ENCODE measurements around the gene SLC28A2. TPM values are rescaled to one million over a fixed set of nuclear protein-coding genes. Genes with fewer than 3 reads are reported as not detected.

SLC28A2 gene
- total and polyA plus RNA-seq, 9 of the 15 experiments (the other 6 are each of a cell fraction or from before 2014, with no cell fraction given) = 0.03 to 0.04 TPM; not detected in 7

DNA sequence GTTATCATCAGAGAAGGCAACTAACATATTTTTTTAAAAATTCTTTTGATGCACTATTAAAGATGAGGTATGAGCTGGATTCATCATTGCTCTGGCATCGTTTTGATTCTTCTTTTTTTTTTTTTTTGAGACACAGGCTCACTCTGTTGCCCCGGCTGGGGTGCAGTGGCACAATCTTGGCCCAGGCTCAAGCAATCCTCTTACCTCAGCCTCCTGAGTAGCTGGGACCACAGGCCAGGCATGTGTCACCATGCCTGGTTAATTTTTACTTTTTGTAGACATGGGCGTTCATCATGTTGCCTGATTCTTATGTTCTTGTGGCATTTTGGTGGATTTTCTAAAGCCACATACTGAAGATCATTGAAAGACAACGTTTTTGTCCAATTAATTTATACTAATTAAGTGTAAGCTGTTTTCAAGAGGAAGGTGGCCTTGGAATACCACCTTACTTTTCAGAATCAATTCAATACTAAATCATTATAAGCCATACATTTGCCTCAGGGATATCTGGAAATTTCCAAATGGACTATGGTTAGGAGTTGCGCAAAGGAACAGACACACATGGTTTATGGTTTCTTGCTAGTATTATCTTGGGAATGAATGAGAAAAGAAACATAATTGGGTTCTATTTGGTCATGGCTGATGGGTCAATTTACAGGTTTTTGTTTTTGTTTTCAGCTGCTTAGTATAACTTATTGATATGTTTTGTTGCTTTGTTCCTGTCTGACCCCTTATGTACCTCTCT lies 22.8 kb downstream of the SLC28A2 start (continued):
- TF ChIP-seq, protein P1, sequence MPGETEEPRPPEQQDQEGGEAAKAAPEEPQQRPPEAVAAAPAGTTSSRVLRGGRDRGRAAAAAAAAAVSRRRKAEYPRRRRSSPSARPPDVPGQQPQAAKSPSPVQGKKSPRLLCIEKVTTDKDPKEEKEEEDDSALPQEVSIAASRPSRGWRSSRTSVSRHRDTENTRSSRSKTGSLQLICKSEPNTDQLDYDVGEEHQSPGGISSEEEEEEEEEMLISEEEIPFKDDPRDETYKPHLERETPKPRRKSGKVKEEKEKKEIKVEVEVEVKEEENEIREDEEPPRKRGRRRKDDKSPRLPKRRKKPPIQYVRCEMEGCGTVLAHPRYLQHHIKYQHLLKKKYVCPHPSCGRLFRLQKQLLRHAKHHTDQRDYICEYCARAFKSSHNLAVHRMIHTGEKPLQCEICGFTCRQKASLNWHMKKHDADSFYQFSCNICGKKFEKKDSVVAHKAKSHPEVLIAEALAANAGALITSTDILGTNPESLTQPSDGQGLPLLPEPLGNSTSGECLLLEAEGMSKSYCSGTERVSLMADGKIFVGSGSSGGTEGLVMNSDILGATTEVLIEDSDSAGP (CRISPR knock-in tag; IDR thresholded peaks at IDR 0.05) = no peak
- TF ChIP-seq SNRNP70 (optimal IDR thresholded peaks at IDR 0.05; ENCODE audit: low read depth, low read length) (no peak), PTRF (tag; IDR thresholded peaks at IDR 0.05) (no peak), RBM34 (IDR thresholded peaks at IDR 0.05; ENCODE audit: borderline replicate concordance, insufficient read depth, low read length) (no peak), ETV5 (CRISPR knock-in tag; IDR thresholded peaks at IDR 0.05; ENCODE audit: low read depth) (no peak)

DNA sequence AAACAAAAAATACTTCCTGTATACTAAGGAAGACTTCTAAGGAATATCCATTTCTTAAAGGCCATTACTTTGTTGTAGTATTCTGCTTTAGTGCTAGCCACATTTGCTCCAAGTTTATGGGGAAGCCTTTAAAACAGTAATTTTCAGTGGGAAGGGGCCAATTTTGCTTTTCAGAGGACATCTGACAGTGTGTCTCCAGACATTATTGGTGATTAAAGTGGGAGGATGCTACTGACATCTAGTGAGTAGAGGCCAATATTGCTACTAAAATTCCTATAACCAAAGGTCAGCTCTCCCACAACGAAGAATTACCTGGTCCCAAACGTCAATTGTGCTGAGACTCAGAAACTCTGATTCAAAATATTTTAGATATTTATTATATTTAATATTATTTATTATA lies 24.8 kb downstream of the SLC28A2 start:
- peaks cover 0 to 4% of the 10 kb centered on the region in 2 experiments; a peak in 2 of 5 replicates for H3K4me1 ChIP-seq (replicated peaks in 1 of 2; ENCODE audit: control insufficient read depth in 2 of 2, insufficient read depth in 2 of 2, low read length in 2 of 2)
- no peak overlapping the region for H3K27ac ChIP-seq (ENCODE audit: extremely low read depth, low read depth, low read length)
- peak in 3 of 4 experiments; percentile 16 to 31 (median 17) for DNase-seq (ENCODE audit: extremely low read depth in 1 of 4, low spot score in 3 of 4)
- H3K36me3 ChIP-seq (ENCODE audit: control insufficient read depth, insufficient read depth, low read length) = no peaks in the 10 kb centered on the region
- BruUV-seq (replicated peaks) = no TSS peak
- no peak overlapping the region for H2AFZ ChIP-seq (ENCODE audit: low read depth, low read length)
- H3K9ac ChIP-seq (ENCODE audit: insufficient read depth in 1 of 2, low read depth in 2 of 2, low read length in 2 of 2) = no peak overlapping the region
- FAIRE-seq = peak; percentile 73
- ChIA-PET POLR2A (no interaction called here), CTCF (ENCODE audit: low intra/inter-chr PET ratio) (no interaction called here)
- H3K9me1 ChIP-seq (ENCODE audit: control insufficient read depth, insufficient read depth, low read length) = no peaks in the 10 kb centered on the region
- in situ Hi-C loops (cut with MboI) = no loop called here
- no peak overlapping the region for H3K4me3 ChIP-seq
- WGBS (ENCODE audit: insufficient coverage, low coverage, missing lambda C conversion rate) = 3% methylated on average over 2 of the region's 2 CpGs
- H3K27me3 ChIP-seq (ENCODE audit: control insufficient read depth in 2 of 2, insufficient read depth in 2 of 2, low read length in 2 of 2) = no peaks in the 10 kb centered on the region
- no peaks in the 10 kb centered on the region for H4K20me1 ChIP-seq (replicated peaks; ENCODE audit: control insufficient read depth, insufficient read depth, low read length)
- H3K79me2 ChIP-seq (ENCODE audit: control insufficient read depth, insufficient read depth, low read length) = no peaks in the 10 kb centered on the region
- ATAC-seq = no peak
- intact Hi-C loops (cut with micrococcal nuclease) = no loop called here
- H3K4me2 ChIP-seq (ENCODE audit: insufficient read depth, low read length) = no peak overlapping the region
- H3K9me3 ChIP-seq (replicated peaks; ENCODE audit: control insufficient read depth, insufficient read depth, low read depth, low read length) = no peaks in the 10 kb centered on the region; the same call in 1 of the 2 replicates
- no peak for TF ChIP-seq TOE1 (IDR thresholded peaks at IDR 0.05; ENCODE audit: borderline replicate concordance)
- TF ChIP-seq TOE1 (CRISPR knock-in tag; IDR thresholded peaks at IDR 0.05; ENCODE audit: borderline replicate concordance, low read depth) = no peak
- TF ChIP-seq NCOA1 (IDR thresholded peaks at IDR 0.05; ENCODE audit: low read depth) = no peak
- no peak for TF ChIP-seq TAF1 (IDR thresholded peaks at IDR 0.05; ENCODE audit: control insufficient read depth, extremely low read depth, insufficient read depth, low read length, severe bottlenecking)
- TF ChIP-seq ELF4 (CRISPR knock-in tag; IDR thresholded peaks at IDR 0.05) = no peak
- no peak for TF ChIP-seq SAP30 (IDR thresholded peaks at IDR 0.05; ENCODE audit: borderline replicate concordance, insufficient read depth, low read depth, low read length, poor library complexity, severe bottlenecking)
- peak; percentile 39 to 48; a peak in 3 of 4 replicates for TF ChIP-seq RAD21 (CRISPR knock-in tag; conservative IDR thresholded peaks at IDR 0.05 in 1 of 2, IDR thresholded peaks at IDR 0.05 in 1 of 2)
- no peak for TF ChIP-seq ELF2 (CRISPR knock-in tag; IDR thresholded peaks at IDR 0.05)
- TF ChIP-seq SMC3 (conservative IDR thresholded peaks at IDR 0.05; ENCODE audit: insufficient read depth, low read depth, low read length) = peak; percentile 46
- TF ChIP-seq, protein P2, sequence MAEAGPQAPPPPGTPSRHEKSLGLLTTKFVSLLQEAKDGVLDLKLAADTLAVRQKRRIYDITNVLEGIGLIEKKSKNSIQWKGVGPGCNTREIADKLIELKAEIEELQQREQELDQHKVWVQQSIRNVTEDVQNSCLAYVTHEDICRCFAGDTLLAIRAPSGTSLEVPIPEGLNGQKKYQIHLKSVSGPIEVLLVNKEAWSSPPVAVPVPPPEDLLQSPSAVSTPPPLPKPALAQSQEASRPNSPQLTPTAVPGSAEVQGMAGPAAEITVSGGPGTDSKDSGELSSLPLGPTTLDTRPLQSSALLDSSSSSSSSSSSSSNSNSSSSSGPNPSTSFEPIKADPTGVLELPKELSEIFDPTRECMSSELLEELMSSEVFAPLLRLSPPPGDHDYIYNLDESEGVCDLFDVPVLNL (CRISPR knock-in tag; IDR thresholded peaks at IDR 0.05; ENCODE audit: low read depth) = no peak
- no peak for TF ChIP-seq NFE2L1 (tag; IDR thresholded peaks at IDR 0.05; ENCODE audit: borderline replicate concordance, low read depth)
- no peak for TF ChIP-seq MTA2 (IDR thresholded peaks at IDR 0.05; ENCODE audit: low read depth)
